Measurements from ENCODE around the gene TRMT112.
A peak's percentile ranks its signal among the peaks of the same experiment; 100 is the strongest.

TRMT112 gene

DNA sequence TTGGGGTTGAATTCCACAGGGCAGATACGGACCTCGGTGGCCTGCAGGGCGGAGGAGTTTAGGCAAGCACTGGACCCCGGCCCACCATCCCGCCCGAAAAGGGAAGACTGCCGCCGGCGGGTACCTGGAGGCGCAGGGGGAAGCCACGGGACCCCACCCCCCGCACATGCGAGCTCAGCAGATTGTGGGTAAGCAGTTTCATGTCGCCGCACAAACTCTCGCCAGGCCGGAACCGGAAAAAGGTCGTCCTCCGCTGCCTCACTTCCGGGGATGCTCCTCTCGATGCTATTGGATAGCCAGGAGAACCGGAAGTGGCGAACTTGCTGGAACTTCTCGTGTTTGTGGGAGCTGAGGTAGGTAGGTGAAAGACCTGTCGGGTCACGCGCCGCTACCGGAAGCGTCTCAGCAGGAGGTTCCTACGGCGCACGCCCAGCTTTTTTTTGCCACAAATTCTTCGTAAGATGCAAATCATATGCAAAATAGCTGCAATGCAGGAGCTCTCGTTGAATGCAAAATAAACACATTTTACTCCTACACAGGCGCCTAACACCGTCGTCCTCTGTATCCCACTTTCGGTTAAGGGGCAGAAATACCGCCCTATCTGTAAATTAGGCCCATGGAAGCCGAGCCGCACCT, at the start of gene TRMT112:
Gene TRMT112 (minus strand): TSS at position 235 of the 636 bp plus-strand sequence. CDS start 33 bp downstream, at position 202.
- DNase-seq (ENCODE audit: low read depth) = peak; percentile 91

DNA sequence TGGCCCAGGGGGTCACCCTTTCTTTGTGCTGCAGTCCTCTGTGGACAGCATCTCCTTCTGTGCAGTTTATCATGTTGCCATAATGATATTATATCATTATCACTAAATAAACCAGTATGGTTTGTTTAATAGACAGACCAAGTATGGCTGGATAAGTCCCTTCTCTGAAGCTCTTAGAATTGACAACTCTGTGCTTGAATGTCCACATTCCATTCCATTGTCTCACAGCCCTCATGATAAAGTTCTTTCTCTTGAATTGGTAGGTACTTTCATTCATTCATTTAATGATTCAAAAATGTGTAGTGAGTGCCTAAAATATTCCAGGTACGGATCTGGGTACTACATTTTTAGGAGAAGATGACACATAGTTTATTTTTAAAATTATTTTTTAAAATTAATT, 49.4 kb upstream of the TRMT112 start:
- no peak for DNase-seq (ENCODE audit: low read depth)

DNA sequence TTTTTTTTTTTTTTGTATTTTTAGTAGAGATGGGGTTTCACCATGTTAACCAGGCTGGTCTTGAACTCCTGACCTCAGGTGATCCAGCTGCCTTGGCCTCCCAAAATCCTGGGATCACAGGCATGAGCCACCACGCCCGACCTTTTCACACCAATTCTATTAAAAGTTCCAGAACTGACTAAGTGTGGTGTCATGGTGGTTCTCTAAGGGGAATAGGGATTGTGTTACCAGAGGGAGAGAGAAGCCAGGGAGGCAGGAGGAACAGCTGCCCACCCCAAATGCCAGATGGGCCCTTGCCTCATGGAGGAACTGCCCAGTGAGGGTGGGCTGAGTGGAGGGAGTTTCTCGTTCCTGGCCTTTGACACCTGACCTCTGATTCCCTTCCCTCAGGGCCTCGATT, 47.6 kb upstream of the TRMT112 start:
- no peak for DNase-seq (ENCODE audit: low read depth)

DNA sequence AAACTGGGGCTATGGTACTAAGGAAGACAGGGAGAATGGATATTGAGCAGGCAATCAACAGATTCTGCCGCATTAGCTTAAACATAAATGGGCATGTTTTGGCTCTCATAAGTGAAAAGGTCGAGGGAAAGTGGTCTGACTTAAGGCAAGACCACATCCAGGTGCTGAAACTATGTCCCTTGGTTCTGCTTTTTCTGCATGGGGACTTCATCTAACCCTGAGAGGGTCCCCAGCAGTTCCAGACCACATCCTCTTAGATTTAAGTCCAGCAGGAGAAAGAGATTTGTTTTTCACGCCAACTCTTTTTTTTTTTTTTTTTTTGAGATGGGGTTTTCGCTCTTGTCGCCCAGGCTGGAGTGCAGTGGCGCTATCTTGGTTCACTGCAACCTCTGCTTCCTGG, 47.1 kb upstream of the TRMT112 start:
- DNase-seq (ENCODE audit: low read depth) = no peak

DNA sequence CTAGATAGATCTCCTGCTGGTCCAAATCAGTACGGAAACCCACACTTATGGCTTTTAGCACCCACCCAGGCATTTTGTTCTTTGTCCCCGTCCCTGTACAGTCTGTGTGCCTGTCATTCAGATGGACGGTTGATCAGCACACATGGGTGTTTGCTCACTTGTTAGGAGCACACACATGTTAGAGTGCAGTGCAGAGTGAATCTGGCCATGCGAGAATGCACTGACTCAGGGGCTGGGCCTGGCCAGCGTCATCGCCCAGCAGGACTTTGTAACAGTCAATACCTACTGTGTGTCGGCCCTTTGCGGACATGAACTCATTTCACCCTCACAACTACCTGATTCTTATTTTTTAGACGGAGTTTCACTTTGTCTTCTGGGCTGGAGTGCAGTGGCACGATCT, 45.0 kb upstream of the TRMT112 start:
- no peak for DNase-seq (ENCODE audit: low read depth)

DNA sequence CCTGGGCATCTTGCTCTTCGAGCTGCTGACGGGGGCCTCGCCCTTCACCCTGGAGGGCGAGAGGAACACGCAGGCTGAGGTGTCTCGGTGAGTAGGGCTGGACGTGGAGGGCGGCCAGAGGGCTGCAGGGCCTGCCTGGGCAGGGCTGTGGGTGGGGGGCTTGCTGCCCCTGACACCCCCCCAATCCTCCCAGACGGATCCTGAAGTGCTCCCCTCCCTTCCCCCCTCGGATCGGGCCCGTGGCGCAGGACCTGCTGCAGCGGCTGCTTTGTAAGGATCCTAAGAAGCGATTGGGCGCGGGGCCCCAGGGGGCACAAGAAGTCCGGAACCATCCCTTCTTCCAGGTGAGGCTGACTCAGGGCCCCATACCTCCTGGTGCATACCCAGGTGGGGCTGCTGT, 44.3 kb upstream of the TRMT112 start:
- DNase-seq (ENCODE audit: low read depth) = no peak

DNA sequence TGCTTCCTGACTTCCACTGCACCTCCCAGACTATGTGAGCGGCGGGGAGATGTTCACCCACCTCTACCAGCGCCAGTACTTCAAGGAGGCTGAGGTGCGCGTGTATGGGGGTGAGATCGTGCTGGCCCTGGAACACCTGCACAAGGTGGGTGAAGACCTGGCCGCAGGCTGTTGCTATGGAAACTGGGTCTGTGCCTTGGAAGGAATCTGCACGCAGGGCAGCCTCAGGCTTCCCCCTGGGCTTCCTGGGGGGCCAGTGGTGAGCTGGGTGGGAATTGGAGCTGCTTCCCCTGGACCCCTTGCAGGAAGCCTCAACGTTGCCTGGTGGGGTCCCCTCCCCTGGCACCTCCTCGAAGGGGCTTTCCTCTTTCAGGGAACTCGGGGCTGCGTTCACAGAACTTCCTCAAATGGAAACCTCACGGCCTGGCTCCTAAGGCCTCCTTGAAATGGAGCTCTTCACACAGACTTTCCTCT, 43.1 kb upstream of the TRMT112 start:
- no peak for DNase-seq (ENCODE audit: low read depth)

DNA sequence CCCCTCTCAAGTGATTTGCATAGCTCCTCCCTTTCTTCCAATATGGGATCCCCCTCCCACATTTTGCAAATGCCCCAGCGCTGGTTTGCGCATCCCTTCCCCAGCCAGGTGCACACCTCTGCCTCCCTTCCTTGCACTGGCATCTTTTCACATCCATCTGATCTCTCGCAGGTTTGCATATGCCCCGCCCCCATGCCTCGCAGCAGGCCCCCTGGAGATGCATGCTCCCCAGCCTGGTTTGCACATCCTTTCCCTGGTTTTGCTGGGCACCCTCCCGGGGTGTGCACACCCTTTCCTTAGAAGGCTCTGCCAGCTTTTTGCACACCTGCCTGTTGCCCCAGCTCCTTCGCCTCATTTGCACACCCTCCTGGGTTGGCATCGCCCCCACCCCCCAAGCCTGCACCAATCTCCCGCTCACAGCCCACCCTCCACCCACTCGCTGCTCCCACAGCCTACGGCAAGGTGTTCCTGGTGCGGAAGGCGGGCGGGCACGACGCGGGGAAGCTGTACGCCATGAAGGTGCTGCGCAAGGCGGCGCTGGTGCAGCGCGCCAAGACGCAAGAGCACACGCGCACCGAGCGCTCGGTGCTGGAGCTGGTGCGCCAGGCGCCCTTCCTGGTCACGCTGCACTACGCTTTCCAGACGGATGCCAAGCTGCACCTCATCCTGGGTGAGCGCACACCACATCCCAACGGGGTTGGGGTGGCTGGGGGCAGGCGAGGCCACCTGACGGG, 42.5 kb upstream of the TRMT112 start:
- peak; percentile 28 for DNase-seq (ENCODE audit: low read depth)

DNA sequence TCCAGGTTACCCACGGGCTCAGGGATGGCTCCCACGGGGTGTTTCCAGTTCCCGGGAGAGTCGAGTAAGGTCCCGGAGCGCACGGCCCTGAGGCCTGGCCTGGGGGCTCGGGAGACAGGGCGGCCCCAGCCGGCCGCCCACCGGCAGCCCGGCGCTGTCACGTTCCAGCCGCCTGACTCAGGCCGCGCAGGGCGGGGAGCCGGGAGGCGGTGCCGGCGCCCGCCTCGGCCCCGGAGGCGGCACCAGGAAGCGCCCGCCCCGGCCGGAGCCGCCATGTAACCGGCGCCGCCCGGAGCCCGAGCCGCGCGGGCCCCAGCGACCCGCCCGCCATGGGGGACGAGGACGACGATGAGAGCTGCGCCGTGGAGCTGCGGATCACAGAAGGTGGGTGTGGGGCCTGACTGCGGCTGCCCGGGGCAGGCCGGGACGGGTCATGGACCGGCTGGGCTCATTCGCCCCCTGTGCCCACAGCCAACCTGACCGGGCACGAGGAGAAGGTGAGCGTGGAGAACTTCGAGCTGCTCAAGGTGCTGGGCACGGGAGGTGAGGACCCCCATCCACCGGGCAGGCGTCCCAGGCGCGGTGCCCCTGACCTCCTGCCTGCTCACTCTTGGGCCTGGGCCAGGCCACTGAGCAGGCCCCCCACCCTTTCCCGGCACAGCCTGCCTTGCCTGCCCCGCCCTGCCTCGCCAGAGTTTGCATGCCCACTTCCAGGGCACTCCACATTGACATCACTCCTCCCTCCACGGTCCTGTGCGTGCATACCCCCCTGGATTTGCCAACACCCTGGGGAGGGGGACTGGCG, 41.8 kb upstream of the TRMT112 start, which contains the start of gene RPS6KA4:
Gene RPS6KA4 (plus strand): TSS at position 256 of the 805 bp plus-strand sequence. CDS start 74 bp downstream, at position 330.
- peak; percentile 72 for DNase-seq (ENCODE audit: low read depth)

DNA sequence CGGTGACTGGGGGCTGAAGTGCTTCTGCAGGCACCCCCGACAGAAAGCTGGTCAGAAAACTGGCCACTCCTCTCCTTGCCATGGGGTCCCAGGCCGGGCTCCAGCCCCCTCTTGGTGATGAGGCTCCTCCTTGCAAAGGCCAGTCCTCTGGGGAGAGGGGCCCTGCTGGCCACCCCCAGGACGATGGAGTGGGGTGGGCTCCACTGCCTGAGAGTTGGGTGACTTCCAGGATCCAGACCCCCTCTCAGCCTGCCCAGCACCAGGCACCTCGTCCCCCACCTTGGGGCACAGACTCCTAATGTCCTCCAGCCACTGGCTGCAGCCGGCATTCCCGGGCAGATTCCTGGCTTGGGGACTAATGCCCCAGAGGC, 41.2 kb upstream of the TRMT112 start:
- DNase-seq (ENCODE audit: low read depth) = no peak

DNA sequence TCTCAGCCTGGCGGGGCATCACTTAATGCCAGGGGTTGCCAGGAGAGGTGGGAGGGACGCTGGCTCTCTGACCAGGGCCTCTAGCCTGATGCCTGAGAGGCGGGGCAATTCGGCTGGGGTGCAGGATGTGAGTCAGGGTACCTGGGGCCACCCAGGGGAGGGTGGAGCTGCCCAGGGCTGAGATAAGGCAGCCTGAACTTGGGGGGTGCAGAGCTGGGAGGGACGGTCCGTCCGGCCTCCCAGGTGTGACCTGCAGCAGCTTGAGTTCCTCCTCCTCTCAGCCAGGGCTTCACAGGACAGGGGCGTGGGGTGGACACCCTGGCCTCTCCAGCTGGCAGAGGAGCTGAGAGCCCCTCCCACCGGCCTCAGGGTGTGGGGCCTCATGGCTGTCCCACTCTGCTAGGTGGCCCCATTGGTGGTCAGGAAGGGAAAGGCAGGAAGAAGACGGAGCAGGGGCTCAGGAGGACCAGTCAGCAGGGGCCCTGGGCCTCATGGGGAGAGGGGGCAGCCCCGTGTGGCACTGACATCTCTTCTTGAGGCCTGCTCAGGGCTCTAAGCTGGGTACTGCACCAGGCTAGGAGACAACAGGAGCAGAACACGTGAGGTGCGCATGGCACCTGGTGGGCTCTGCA, 40.7 kb upstream of the TRMT112 start:
- peak; percentile 51 for DNase-seq (ENCODE audit: low read depth)

DNA sequence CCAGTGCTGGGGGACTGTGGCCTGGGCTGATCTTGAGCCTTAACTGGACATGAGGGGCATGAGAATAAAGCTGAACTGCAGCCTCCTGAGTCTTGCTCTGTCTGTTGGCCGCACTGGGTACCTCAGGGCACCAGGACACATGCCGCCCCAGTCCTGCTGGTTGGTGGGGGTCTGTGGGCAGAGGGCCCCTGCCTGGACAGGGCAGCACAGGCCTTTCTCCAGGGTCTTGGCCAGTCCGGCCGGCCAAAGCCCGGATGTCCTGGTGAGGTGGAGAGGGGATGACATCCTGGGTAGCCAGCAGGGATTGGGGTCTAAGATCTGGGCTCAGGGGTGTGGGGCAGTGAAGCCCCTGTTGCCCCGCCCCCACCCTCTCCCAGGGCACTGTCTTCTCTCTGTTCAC, 40.1 kb upstream of the TRMT112 start:
- DNase-seq (ENCODE audit: low read depth) = no peak

DNA sequence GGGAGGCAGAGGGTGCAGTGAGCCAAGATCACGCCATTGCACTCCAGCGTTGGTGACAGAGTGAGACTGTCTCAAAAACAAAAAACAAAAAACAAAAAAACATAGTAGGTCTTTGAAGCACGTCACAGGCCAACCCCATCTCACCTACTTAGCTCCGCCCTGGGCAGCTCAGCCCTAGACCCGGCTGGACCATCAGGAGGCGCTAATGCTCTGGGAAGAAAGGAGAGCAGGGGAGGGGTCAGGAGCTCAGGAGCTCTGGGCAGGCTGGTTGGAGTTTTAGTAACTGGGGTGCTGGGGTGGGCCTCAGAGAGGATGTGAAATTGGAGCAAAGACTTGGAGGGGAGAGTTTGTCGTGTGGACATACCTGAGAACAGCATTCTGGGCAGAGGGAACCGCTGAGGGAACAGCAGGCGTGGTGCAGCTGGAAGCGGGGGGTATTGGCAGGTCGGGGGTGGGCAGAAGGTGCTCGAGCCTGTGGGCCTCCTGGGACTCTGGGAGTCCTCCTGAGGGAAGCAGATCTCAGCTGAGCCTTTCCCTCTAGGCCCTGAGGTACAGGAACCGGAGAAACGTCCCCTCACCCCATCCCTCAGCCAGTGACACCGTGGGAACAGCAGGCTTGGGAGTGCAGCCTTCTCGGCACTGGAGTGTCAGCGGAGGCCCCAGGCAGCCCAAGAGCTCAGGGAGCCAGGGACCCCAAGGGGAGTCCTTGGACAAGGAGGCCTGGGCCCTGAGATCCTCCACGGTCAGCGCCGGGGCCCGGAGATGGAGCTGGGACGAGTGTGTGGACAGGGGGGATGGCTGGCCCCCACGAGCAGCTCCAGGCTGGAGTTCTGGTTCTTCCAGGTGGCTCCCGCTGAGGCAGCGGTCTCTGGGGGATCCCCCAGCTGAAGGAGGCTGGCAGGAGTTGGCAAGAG, 39.4 kb upstream of the TRMT112 start:
- DNase-seq (ENCODE audit: low read depth) = peak; percentile 50

DNA sequence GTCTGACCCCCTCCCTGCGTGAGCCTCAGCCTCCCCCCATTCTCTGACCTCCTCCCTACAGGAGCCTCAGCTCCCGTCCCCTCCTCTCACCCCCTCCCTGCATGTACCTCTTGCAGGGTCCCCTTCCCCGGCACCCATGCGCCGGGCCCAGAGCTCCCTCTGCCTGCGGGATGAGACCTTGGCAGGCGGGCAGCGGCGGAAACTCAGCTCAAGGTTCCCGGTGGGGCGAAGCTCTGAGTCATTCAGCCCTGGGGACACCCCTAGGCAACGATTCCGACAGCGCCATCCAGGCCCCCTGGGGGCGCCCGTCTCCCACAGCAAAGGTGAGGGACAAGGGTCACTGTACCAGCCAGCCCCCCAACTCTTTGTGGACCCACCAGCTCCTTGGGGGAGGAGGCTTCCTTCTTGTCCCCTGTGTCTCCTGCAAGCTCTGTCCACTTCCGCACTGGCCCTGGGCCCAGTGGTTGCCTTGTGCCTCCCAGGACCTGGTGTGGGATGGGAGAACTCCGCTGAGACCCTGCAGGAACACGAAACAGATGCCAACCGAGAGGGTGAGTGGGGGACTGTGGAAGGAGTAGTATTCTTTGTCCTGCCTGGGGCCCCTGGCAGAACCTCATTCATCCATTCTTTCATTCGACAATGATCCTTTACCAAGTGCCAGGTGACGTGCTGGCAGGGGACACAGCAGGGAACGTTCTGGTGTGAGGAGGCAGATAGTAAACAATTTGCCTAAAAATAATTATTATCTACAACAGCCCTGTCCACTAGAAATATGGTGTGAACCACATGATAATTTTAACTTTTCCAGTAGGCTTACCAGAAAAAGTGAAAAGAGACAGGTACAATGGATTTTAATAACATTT, 38.0 kb upstream of the TRMT112 start:
- peak; percentile 55 for DNase-seq (ENCODE audit: low read depth)

DNA sequence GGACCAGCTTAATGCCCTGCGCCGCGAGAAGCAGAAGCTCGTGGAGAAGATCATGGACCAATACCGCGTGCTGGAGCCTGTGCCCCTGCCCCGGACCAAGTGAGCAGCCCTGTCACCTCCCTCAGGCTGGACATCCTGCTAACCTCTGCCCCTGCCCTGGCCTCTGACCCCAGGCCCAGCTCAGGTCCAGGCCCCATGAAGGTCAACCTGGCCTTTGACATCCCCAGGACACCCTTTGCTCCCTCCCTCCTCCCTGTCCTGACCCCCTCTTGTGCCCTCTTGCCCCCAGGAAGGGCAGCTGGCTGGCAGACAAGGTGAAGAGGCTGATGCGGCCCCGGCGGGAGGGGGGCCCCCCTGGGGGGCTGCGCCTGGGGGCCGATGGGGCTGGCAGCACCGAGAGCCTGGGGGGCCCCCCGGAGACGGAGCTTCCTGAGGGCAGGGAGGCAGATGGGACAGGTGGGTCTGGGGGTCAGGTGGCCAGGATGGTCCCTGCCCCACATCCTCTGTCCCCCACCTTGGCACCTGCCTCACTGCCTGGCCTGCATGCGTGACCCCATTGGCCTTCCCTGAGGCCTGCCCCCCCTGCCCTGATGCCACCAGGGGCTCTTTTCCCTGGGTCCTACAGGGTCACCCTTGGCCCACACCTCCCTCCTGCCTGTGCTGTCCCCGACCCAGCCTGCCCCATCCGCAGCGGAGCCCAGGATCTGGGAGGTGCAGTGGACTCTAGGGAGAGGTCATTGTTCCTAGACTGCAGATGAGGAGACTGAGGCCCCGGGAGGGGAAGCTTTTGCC, 36.6 kb upstream of the TRMT112 start:
- DNase-seq (ENCODE audit: low read depth) = no peak

DNA sequence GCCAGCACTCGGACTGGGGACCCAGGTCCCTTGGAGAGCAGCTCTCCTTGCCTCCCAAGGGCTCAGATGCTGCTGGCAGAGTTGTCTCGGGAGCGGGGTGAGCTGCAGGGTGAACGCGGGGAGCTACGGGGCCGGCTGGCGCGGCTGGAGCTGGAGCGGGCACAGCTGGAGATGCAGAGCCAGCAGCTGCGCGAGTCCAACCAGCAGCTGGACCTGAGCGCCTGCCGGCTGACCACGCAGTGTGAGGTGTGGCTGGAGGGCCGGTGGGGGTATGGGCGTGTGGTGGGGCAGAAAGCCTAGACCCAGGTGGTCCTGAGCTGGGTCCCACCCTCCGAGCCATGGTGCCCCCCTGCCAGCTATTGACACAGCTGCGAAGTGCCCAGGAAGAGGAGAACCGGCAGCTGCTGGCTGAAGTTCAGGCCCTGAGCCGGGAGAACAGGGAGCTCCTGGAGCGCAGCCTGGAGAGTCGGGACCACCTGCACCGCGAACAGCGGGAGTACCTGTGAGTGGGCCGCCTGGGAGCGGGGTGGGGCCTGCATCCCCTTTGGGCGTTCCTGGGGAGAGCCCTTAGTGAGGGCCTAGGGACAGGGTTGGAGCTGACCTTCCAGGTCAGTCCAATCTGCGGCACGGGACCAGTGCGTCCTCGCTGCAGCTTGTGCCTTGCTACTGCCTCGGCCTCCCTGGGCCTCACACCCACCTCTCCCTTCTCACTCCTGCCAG, 35.8 kb upstream of the TRMT112 start:
- no peak for DNase-seq (ENCODE audit: low read depth)

DNA sequence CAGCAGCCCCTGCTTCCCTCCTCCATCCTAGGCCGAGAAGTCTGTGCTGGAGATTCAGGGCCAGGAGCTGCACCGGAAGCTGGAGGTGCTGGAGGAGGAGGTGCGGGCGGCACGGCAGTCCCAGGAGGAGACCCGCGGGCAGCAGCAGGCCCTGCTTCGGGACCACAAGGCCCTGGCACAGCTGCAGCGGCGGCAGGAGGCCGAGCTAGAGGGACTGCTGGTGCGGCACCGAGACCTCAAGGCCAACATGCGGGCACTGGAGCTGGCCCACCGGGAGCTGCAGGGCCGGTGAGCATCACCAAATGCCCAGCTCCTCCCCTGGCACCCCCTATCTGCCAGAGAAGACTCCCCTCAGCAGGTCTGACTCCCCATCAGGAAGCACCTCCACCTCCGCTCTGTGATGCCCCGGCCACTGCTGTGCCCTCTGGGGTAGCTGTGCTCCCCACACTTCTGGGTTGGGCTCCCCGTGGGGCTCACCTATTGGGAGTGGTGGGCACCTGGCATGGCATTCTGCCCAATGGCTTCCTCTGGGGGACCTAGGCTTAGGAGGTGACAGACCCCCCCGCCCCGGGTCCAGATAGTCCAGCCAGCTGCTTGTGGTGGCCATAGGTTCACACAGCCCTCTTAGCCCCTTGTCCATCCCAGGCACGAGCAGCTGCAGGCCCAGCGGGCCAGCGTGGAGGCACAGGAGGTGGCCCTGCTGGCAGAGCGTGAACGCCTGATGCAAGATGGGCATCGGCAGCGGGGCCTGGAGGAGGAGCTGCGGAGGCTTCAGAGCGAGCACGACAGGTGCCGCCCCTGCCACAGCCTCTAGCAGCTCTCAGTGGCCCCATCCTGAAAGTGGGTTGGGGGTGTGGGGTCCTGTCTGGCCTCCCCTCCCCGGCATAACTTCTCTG, 35.0 kb upstream of the TRMT112 start:
- no peak for DNase-seq (ENCODE audit: low read depth)
